ENCODE data around the gene UBN1.
"Not testable (repeated sequence)": the region's sequence is repeated elsewhere in the genome, so short reads cannot be mapped to it uniquely, and the experiment has no call there.

UBN1 gene

GRCh38 chr16:4910828-4911227 lies 63.5 kb downstream of the UBN1 start:
- DNase-seq, result no peak

DNA sequence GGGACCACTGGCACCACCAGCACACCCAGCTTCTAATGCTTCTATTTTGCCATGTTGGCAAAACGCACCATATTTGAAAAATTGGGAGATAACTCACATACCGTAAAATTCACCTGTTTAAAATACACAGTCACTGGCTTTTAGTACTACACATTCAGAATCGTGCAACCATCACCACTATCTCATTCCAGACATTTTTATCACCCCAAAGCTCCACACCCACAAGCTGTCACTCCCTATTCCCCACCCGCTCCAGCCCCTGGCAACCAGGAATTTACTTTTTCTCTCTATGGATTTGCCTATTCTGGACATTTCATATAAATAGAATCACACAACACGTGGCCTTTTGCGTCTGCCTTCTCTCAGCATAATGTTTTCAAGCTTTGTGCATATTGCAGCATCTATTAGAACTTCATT lies 64.7 kb downstream of the UBN1 start:
- no peak for DNase-seq

- DNase-seq, result no peak
Observed at GRCh38 chr16:4913130-4913773, 66.0 kb downstream of the UBN1 start.

- no peak for DNase-seq
Observed at GRCh38 chr16:4913774-4914525, 66.7 kb downstream of the UBN1 start.

- no peak for DNase-seq
Observed at GRCh38 chr16:4914528-4915225, 67.4 kb downstream of the UBN1 start.

DNA sequence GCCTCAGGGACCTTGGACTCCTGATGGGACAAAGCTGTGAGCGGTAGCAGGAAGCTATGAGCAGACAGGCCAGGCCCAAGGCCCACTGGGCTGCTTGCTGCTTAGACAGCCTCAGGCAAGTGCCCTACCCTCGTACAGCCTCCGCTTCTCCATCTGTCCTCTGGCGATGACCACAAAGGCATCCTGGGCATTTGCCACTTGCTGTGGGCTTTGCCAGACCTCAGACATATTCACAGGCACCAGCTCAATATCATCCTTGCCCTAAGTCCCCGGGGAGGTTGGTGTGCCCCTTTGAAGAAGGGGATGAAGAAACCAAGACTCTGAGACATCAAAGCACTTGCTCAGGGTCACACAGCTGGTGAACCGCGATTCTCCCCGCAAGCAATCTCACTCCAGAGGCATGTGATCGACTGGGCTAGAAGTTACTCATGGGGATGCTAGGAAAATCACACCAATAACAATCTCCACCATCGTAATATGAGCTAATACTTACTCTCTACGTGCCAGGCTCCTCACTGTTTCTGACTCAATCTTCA lies 68.0 kb downstream of the UBN1 start:
- no peak for DNase-seq

DNA sequence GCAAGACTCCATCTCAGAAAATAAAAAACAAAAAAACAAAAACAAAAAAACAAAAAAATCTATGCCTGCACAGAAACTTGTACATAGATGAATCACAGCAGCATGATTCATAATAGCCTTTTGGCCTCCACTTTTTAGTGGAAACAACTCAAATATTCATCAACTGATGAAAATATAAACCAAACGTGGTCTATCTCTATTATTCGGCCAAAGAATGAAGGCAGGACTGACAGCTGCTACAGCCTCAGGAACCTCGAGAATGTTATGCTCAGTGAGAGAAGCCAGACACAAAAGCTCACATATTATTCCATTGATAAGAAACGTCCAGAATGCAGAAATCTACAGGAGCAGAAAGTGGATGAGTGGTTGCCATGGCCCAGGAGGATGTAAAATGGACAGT lies 69.8 kb downstream of the UBN1 start:
- no peak for DNase-seq

DNA sequence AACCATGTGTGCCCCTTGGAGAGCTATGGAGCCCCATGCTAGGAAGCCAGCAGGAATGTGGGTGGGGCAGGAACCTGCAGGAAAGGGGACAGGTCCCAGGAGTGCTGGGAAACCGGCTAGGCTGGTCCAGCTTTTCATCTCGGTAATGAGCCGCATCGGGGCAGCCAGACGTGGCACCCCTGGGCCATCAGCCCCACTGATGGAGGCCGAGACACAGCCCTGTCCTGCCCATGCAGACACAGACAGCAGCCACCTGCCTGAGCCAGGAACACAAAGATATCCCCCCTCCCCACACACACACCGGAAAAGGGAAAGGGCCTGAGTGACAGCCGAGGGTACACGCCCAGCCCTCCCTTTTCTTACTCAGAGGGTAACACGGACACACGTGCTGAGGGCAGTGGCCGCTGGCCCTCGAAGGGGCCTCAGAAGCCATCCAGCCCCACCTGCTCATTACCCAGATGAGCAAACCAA lies 71.5 kb downstream of the UBN1 start:
- no peak for DNase-seq

DNA sequence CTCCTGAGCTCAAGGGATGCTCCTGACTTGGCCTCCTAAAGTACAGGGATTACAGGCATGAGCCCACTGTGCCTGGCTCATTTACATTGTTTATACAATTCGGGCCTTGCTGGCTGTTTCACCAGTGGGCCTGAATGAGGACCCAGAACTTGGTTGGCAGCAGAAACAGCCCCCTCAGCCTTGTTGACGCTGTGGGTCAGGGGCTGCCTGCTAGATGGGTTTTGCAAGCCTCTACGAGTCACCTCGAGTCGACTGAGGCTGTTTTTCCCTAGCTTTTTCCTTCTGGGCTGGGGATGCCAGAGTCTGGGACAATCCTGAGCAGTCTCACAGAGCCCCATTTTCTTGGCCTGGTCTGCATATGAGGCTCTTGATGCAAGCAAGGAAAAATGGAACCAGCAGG lies 73.5 kb downstream of the UBN1 start:
- no peak for DNase-seq

DNA sequence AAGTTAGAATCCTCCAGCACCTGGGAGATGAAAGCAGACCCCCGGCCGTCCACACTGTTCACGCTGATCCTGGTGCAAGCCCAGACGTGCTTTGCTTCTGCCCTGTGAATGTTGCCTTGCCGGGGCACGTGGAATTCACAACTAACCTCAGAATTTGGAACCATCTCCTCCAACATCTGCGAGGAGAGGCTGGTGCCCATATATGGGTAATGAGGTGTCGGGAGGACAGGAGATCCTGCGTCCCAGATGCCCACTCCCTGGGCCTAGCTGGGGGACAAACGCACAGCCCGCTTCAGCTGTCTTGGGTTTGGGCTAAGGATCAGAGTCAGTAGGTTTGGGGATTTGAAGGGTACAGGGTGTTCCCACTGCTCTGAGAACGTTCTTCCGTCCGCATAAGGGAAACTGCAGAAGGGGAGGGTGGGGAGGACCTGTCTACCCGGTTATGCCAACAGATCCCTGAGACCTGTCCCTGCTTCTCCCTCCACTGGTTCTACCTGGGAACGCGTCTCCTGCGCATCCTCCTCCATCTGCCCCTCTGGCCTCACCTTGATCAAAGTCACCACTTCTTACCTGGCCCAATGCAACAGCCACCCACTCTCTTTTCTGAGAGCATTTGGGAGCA lies 75.6 kb downstream of the UBN1 start:
- no peak for DNase-seq

DNA sequence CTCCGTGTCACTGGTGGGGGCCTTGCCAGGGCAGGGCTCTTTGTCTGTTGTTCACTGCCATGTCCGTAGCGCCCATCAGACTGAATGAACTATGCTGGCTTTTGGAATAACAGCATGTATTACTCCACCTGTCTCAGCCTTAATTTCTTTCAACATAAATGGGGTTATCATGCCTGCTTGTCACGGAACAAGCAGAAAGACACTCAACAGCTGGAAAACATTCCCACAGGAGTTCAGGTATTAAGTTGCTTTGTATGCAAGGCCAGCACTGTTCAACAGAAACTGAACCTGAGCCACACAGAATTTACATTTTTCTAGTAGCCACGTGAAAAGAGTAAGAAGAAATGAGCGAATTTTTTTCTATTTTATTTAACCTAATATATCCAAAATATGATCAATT lies 76.6 kb downstream of the UBN1 start:
- DNase-seq, result no peak

GRCh38 chr16:4924593-4925292 lies 77.5 kb downstream of the UBN1 start:
- DNase-seq, result no peak

- DNase-seq, result no peak
Observed at GRCh38 chr16:4925293-4925607, 78.0 kb downstream of the UBN1 start.

DNA sequence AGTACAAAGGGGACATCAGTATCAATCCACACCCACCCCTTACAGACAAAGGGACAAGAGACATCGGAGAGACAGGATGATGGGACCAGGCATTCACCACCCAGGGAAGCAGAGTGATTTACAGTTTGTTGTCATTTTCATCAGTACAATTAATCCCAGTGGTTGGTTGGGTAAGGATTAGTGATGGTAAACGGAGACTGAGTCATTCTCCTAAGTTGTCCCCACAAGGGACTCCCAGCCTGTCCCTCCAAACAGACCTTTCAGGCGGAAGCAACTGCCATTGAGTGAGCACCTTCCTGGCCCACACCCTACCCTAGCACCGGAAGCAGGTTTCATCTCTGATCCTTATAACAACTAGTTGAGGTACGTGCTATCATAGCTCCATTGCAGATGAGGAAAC lies 78.5 kb downstream of the UBN1 start:
- DNase-seq, result no peak

DNA sequence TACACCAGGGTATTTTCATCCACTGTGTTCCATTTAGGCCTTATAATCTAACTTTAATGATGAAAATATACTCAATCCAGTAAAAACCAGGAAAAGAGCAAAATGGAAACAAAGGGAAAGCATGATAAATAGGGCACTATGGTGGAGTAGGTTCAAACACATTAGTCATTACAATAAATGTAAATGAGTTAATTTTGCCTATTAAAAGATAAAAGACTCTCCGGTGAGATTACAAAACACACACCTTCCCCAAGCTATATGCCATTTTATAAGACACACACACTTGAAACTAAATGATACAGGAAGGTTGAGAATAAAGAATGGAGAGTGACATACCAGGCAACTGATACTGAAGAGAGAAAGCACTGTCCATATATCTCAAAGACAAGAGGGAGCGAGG lies 79.6 kb downstream of the UBN1 start:
- no peak for DNase-seq

GRCh38 chr16:4927661-4928060 lies 80.4 kb downstream of the UBN1 start:
- no peak for DNase-seq

DNA sequence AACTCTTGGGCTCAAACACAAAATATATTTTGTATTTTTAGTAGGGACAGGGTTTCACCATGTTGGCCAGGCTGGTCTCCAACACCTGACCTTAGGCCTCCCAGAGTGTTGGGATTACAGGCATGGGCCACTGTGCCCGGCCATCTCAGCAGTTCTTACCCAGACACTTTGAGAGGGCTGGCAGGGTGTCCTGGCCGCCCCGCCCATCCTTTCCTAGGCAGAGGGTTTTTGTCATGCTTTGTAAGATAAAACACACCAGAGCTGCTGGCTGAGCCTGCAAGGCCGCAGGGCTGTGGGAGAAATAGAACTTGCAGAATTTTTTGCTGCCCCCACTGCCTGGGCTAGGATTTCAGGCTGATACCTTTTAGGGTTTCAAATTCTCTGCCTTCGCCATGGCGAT lies 80.9 kb downstream of the UBN1 start:
- DNase-seq, result no peak

GRCh38 chr16:4929619-4930018 lies 82.3 kb downstream of the UBN1 start:
- not testable (repeated sequence) for DNase-seq

DNA sequence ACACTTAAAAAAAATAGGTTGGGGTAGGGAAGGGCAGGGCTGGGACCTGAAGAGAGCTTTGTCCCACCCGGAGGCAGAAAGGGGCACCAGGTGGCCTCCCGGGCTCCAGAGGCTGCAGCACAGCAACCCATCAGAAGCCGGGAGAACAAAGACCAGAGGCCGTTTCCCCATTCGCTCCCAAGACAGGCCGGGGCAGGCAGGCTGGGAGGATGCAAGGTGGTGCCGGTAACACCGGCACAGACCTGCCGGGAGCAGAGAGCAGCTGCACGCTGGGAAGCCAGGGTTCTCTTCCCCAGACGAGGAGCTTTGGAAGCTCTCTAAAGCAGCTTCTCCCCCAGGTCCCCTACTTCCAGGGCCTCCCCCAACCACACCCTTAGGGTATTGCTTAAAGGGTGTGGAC lies 84.1 kb downstream of the UBN1 start:
- DNase-seq, result no peak
